Body of pancreas (tissue), 4 donors: ENCODE measurements around the gene SCG2.

Source experiments
- CTCF ChIP-seq, 7 experiments: fragments of 450-650 bp in 4 of 7; fragments of 200-600 bp in 3 of 7; sonication (generic) in 3 of 7; IDR thresholded peaks; one replicate each; pipeline ENCODE4 v1.5.1; 2016 to 2019; ENCODE audit warnings: antibody characterized with exemption in 7 of 7
- POLR2A ChIP-seq, 3 donors: fragments of 450-650 bp; IDR thresholded peaks; one replicate each; pipeline ENCODE4 v1.6.1; 2016; ENCODE audit warnings: antibody characterized with exemption in 3 of 3, mild to moderate bottlenecking in 2 of 3

GRCh38 chr2:223621901-223622300 is 19.7 kb upstream of the SCG2 start:
- TF ChIP-seq CTCF (IDR thresholded peaks at IDR 0.05) (no peak), POLR2A (IDR thresholded peaks at IDR 0.05) (no peak)
